RWPE1 (cell line): ENCODE measurements around the gene TRAM2.

ENCODE experiments used
- CTCF ChIA-PET: fragments of 350-600 bp; sonication (Branson Sonifier 250); formaldehyde crosslinking; extraction: SDS; loops from one replicate; lab custom pipeline; 2021; lab: Yijun Ruan, JAX
- POLR2A ChIA-PET: fragments of 400-600 bp; formaldehyde crosslinking; extraction: SDS; loops from one replicate; lab custom pipeline; 2020; ENCODE audit warnings: antibody characterized with exemption; ENCODE audit not compliant: low non-redundant PET; lab: Yijun Ruan, JAX
- DNase-seq: peaks from one replicate; pipeline ENCODE4 v3.0.0; 2012; ENCODE audit warnings: low spot score
- H3K27ac ChIP-seq: fragments of 450-650 bp; 2 replicates; pipeline ENCODE4 v1.5.1; 2017
- TF ChIP-seq, protein P1 (sequence below): fragments of 450-650 bp; conservative IDR thresholded peaks from 2 replicates; pipeline ENCODE4 v1.5.1; 2017; ENCODE audit warnings: low read depth, mild to moderate bottlenecking

Gene TRAM2

DNA sequence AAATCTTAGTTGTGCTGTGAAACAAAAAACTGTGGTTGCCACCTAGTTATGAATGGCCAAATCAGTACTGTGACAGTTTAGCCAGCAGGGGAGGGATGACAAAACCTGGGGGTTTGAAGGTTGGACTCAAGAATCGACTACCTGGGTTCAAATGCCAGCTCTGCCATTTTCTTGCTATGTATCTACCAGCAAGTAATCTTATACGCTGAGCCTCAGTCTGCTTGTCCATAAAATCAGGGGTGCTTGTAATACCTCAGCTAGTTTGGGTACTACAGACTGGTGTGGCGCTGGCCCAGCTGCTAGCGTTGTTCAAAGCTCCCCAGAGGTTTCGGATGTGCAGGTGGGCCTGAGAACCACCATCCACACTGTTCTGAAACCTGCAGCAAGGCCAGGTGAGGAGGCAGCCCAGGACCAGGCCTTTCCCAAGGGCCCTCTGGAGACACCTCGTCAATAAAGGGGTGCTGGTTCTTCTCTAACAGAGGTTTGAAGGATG is 40.4 kb downstream of the TRAM2 start:
- ChIA-PET POLR2A (no interaction called here), CTCF (interaction anchor here (0.7 to 1.1 kb wide), 3 partner anchors 17 to 112 kb away, joined by 3 read pairs; no protein-coding TSS in a partner anchor)
- TF ChIP-seq, protein P1, sequence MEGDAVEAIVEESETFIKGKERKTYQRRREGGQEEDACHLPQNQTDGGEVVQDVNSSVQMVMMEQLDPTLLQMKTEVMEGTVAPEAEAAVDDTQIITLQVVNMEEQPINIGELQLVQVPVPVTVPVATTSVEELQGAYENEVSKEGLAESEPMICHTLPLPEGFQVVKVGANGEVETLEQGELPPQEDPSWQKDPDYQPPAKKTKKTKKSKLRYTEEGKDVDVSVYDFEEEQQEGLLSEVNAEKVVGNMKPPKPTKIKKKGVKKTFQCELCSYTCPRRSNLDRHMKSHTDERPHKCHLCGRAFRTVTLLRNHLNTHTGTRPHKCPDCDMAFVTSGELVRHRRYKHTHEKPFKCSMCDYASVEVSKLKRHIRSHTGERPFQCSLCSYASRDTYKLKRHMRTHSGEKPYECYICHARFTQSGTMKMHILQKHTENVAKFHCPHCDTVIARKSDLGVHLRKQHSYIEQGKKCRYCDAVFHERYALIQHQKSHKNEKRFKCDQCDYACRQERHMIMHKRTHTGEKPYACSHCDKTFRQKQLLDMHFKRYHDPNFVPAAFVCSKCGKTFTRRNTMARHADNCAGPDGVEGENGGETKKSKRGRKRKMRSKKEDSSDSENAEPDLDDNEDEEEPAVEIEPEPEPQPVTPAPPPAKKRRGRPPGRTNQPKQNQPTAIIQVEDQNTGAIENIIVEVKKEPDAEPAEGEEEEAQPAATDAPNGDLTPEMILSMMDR = no peak
- H3K27ac ChIP-seq = peak overlapping the region; percentile 89
- no peak for DNase-seq

DNA sequence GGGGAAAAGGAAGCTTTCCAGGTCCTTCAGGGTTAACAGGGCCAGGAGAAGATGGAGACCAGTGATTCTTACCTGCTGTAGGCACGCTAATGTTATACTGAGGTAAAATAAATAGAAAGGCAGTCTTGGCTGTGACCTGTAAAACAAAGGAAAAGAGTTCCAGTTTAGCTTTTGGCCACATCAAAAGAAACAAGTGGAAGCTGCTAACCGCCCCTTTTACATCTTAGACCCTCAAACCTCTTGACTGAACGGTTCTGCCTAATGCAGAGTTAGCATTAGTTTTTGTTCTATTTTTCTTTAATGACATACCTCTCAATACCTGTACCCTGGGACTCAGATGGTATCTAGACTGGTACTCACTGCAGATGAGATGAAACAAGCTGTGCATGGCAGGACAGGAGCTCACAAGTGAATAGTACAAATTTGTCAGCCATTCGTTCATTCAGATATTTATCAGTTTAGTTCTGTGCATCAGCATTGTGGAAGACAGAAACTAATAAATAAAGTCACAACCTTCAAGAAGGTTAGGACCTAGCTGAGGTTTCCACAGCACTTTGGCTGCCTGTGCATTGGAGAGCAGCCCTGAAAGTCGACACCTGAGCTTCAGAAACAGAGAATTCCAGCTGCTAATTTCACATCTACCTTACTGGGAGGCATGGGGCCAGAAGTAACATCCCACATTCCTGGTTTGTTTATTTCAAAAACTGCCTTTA is 41.0 kb downstream of the TRAM2 start:
- TF ChIP-seq, protein P1 = no peak
- peak overlapping the region; percentile 89 for H3K27ac ChIP-seq
- ChIA-PET CTCF (interaction anchor here (0.5 to 1.1 kb wide), 4 partner anchors 16 to 112 kb away, joined by 3 read pairs; no protein-coding TSS in a partner anchor), POLR2A (no interaction called here)
- no peak for DNase-seq

DNA sequence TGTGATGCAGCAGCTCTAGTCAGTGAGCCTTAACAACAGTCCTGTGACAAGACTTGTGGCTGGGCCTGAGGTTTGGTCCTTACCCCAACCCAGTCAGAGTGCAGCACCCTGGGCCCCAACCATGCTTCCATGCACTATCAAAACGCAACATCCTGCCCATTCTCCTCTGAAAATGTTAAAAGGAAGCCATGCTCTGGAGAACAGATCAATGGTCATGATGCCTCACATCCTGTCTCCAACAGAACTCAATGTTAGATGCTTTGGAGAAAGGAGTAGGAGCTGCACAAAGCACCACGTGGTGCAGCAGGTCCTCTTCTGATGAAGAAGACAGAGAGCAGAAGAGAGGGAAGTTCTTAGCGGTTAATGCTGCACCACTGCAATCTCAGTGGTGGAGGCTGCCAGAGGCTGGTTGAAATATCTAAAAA is 41.9 kb downstream of the TRAM2 start:
- DNase-seq = no peak
- POLR2A ChIA-PET = no interaction called here
- TF ChIP-seq, protein P1 = no peak
- peak overlapping the region; percentile 12; the same call in 1 of the 2 replicates for H3K27ac ChIP-seq
- CTCF ChIA-PET = interaction anchor here (0.7 kb wide), 1 partner anchor 606 kb away, joined by 3 read pairs; no protein-coding TSS in a partner anchor

DNA sequence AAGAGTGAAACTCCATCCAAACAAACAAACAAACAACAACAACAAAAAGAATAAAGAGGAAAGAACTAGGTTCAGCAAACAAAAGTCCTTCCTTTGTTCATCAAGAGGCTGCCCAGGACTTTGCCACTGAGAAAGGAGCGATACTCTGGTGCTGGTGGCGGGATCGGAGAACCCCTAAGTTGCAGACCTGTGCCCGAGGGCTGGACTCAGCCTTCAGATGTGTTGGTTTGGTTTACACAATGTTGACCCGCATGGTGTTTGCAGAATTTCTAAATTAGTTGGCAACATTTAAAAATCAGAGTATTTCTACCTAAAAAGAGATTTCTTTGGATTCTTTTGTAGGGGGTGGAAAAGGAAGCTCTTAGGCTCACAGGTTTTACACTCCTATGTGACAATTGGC is 42.5 kb downstream of the TRAM2 start:
- peak overlapping the region; percentile 12; the same call in 1 of the 2 replicates for H3K27ac ChIP-seq
- TF ChIP-seq, protein P1 = no peak
- DNase-seq = no peak
- ChIA-PET CTCF (interaction anchor here (0.7 kb wide), 1 partner anchor 606 kb away, joined by 3 read pairs; no protein-coding TSS in a partner anchor), POLR2A (no interaction called here)

DNA sequence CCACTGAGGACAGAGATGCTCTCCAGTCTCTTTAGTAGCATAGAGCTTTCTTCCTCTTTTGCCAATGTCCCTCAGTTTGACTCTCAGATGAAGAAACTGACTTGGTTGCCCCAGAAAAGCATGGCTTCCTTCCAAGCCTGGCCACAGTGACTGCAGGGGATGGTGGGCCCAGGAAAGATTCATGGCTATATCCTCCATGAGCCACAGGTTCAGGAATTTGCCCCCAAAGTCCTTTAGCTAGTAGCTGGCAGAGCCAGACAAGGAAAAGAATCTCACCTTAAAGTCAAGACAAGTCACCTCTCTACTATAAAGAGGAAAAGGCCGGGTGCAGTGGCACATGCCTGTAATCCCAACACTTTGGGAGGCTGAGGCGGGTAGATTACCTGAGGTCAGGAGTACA is 43.4 kb downstream of the TRAM2 start:
- ChIA-PET CTCF (no interaction called here), POLR2A (no interaction called here)
- DNase-seq = no peak
- TF ChIP-seq, protein P1 = no peak
- H3K27ac ChIP-seq = peak overlapping the region; percentile 19

DNA sequence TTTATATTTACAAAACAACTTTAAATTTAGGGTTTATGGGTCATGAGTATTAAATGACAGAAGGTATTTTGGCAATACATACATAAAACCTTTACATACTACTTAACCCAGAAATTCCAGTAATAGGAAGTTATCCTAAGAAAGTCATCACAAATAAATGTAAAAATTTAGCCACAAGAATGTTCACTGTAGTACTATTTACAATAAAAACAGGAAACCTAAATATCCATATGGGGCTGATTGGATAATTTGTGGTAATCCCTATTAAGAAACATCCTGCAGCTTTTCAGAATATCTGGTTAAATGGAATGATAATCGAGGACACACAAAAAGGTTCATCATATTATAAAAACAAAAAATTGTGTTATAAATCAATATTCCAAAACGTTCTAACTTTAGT is 44.4 kb downstream of the TRAM2 start:
- no peak for DNase-seq
- TF ChIP-seq, protein P1 = no peak
- no peak overlapping the region for H3K27ac ChIP-seq
- ChIA-PET CTCF (no interaction called here), POLR2A (no interaction called here)
